Keratinocyte (primary cell): ENCODE measurements around the gene ZNF474. TPM values are rescaled to one million over a fixed set of nuclear protein-coding genes. Genes with fewer than 3 reads are reported as not detected.

Source experiments
- DNase-seq: peaks from one replicate; pipeline ENCODE4 v3.0.0-alpha.2; 2011; ENCODE audit warnings: low read depth, missing footprints, low spot score
- FAIRE-seq: peaks from 2 replicates; lab custom pipeline; 2011; peaks lifted over from hg19 to GRCh38; lab: Jason Lieb, UNC
- H2AFZ ChIP-seq: 2 replicates; pipeline ENCODE4 v1.6.0; 2012; ENCODE audit warnings: low read length, control low read depth, inconsistent platforms; ENCODE audit not compliant: control insufficient read depth
- H3K27ac ChIP-seq: 2 replicates; pipeline ENCODE4 v1.5.1; 2011; ENCODE audit warnings: low read length; ENCODE audit not compliant: control insufficient read depth, insufficient read depth
- H3K27me3 ChIP-seq: 3 replicates; pipeline ENCODE4 v1.6.0; 2011; ENCODE audit warnings: low read length; ENCODE audit not compliant: control insufficient read depth, insufficient read depth; ENCODE audit errors: extremely low read depth
- H3K36me3 ChIP-seq, 2 experiments: 2 replicates in 1 of 2; 3 replicates in 1 of 2; pipeline ENCODE4 v1.5.1; 2011; ENCODE audit warnings: low read length in 2 of 2, mild to moderate bottlenecking in 1 of 2; ENCODE audit not compliant: control insufficient read depth in 2 of 2, insufficient read depth in 2 of 2; ENCODE audit errors: extremely low read depth in 1 of 2
- H3K4me1 ChIP-seq: 3 replicates; pipeline ENCODE4 v1.5.1; 2011; ENCODE audit warnings: low read length; ENCODE audit not compliant: control insufficient read depth, insufficient read depth; ENCODE audit errors: extremely low read depth
- H3K4me2 ChIP-seq: 3 replicates; pipeline ENCODE4 v1.6.0; 2011; ENCODE audit warnings: low read depth, low read length; ENCODE audit not compliant: control insufficient read depth, insufficient read depth; ENCODE audit errors: extremely low read depth
- H3K4me3 ChIP-seq, 3 experiments: fragments of 200-600 bp in 1 of 3; sonication (generic) in 1 of 3; 2 replicates in 2 of 3; 3 replicates in 1 of 3; pipeline ENCODE4 v1.5.1; 2011 to 2016; ENCODE audit warnings: low read length in 3 of 3, mild to moderate bottlenecking in 3 of 3, control low read depth in 2 of 3, inconsistent platforms in 1 of 3, low read depth in 1 of 3, mixed read lengths in 1 of 3, mixed run types in 1 of 3, moderate library complexity in 1 of 3; ENCODE audit not compliant: control insufficient read depth in 2 of 3, insufficient read depth in 2 of 3; ENCODE audit errors: extremely low read depth in 1 of 3
- H3K79me2 ChIP-seq: 2 replicates; pipeline ENCODE4 v1.6.0; 2012; ENCODE audit warnings: low read length; ENCODE audit not compliant: control insufficient read depth, insufficient read depth
- H3K9ac ChIP-seq: 3 replicates; pipeline ENCODE4 v1.6.0; 2011; ENCODE audit warnings: low read length; ENCODE audit not compliant: control insufficient read depth, insufficient read depth; ENCODE audit errors: extremely low read depth
- H3K9me1 ChIP-seq: 3 replicates; pipeline ENCODE4 v1.6.0; 2011; ENCODE audit warnings: low read length; ENCODE audit not compliant: control insufficient read depth, insufficient read depth; ENCODE audit errors: extremely low read depth
- H3K9me3 ChIP-seq: 2 replicates; pipeline ENCODE4 v1.5.1; 2012; ENCODE audit warnings: low read depth, low read length; ENCODE audit not compliant: control insufficient read depth
- H4K20me1 ChIP-seq: 3 replicates; pipeline ENCODE4 v1.6.0; 2011; ENCODE audit warnings: low read length; ENCODE audit not compliant: control insufficient read depth, insufficient read depth; ENCODE audit errors: extremely low read depth
- EZH2 ChIP-seq: IDR thresholded peaks from one replicate; pipeline ENCODE4 v1.6.1; 2012; ENCODE audit warnings: inconsistent platforms, mild to moderate bottlenecking, low read length, moderate library complexity
- dilution Hi-C: fragments of 300-500 bp; cut with MboI; formaldehyde crosslinking; loops from one replicate; pipeline ENCODE4 v1.7.0; 2020; ENCODE audit warnings: low sequenced_read_pairs; ENCODE audit not compliant: extremely low pct_ligation_motif_present
- polyA plus RNA-seq, 5 experiments: library from polyadenylated mRNA; depleted of rRNA in 3 of 5; stranded (reverse) in 3 of 5; stranded (forward) in 1 of 5; unstranded in 1 of 5; fragments of >200 nt; gene quantifications; 1 replicate in 1 of 5; 2 replicates in 3 of 5; 3 replicates in 1 of 5; pipeline versions ENCODE4 v1.2.1 to v1.2.3, GENCODE V29; 2011 to 2012; ENCODE audit warnings: missing spikeins in 2 of 5, low read depth in 1 of 5, low replicate concordance in 1 of 5
- TF ChIP-seq, protein P1 (sequence below), 3 experiments: IDR thresholded peaks in 1 of 3; conservative IDR thresholded peaks in 1 of 3; optimal IDR thresholded peaks in 1 of 3; 2 replicates in 2 of 3; 3 replicates in 1 of 3; pipeline versions ENCODE3 to v1.5.1; 2011; ENCODE audit warnings: low read length in 3 of 3, mild to moderate bottlenecking in 3 of 3, moderate library complexity in 2 of 3, control low read depth in 1 of 3, inconsistent platforms in 1 of 3; ENCODE audit not compliant: insufficient read depth in 2 of 3; ENCODE audit errors: extremely low read depth in 1 of 3

The ZNF474 gene
- polyA plus RNA-seq, 1 donor (not counting 4 experiments of a cell fraction or from before 2014, with no cell fraction given) = 0.05 TPM

GRCh38 chr5:122121479-122122465, 7.6 kb upstream of the ZNF474 start:
- no peak overlapping the region for H3K4me3 ChIP-seq
- no peak for FAIRE-seq
- H3K4me1 ChIP-seq = peaks cover 12% of the 10 kb centered on the region
- H3K27me3 ChIP-seq = no peaks in the 10 kb centered on the region
- TF ChIP-seq, protein P1, sequence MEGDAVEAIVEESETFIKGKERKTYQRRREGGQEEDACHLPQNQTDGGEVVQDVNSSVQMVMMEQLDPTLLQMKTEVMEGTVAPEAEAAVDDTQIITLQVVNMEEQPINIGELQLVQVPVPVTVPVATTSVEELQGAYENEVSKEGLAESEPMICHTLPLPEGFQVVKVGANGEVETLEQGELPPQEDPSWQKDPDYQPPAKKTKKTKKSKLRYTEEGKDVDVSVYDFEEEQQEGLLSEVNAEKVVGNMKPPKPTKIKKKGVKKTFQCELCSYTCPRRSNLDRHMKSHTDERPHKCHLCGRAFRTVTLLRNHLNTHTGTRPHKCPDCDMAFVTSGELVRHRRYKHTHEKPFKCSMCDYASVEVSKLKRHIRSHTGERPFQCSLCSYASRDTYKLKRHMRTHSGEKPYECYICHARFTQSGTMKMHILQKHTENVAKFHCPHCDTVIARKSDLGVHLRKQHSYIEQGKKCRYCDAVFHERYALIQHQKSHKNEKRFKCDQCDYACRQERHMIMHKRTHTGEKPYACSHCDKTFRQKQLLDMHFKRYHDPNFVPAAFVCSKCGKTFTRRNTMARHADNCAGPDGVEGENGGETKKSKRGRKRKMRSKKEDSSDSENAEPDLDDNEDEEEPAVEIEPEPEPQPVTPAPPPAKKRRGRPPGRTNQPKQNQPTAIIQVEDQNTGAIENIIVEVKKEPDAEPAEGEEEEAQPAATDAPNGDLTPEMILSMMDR (optimal IDR thresholded peaks at IDR 0.05 in 1 of 3, IDR thresholded peaks at IDR 0.05 in 1 of 3, conservative IDR thresholded peaks at IDR 0.05 in 1 of 3; ENCODE audit: extremely low read depth in 1 of 3, insufficient read depth in 2 of 3, low read length in 3 of 3) = no peak
- H3K4me2 ChIP-seq = no peak overlapping the region
- no peak overlapping the region for H3K27ac ChIP-seq
- dilution Hi-C loops = no loop called here
- no peaks in the 10 kb centered on the region for H3K79me2 ChIP-seq
- H2AFZ ChIP-seq = no peak overlapping the region
- H3K9me3 ChIP-seq = no peaks in the 10 kb centered on the region
- no peak for DNase-seq
- no peaks in the 10 kb centered on the region for H3K36me3 ChIP-seq
- no peaks in the 10 kb centered on the region for H4K20me1 ChIP-seq
- H3K9ac ChIP-seq = no peak overlapping the region
- H3K9me1 ChIP-seq = no peaks in the 10 kb centered on the region

DNA sequence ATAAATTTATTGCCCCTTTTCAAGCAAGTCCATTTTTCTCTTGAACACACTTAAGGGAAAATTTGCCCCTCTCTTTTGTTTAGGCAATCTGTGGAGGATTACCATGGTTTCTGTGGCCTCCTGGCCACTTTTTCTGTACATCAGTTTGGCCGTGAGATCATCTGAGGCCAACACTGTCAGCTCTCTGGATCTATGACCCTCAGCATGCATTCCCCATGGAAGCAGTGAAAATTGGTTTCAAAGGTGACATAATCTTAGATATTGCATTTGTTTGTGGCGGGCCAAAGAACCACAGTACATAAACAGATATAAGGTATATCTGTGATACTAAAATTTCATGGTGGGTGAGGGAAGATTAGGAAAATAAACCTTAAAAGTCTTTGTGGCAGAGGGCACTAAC, 4.6 kb upstream of the ZNF474 start:
- H3K9me3 ChIP-seq = no peaks in the 10 kb centered on the region
- H3K9me1 ChIP-seq = no peaks in the 10 kb centered on the region
- peaks cover 21% of the 10 kb centered on the region for H3K4me1 ChIP-seq
- no peak overlapping the region for H3K4me3 ChIP-seq
- H2AFZ ChIP-seq = no peak overlapping the region
- H3K9ac ChIP-seq = no peak overlapping the region
- H3K79me2 ChIP-seq = no peaks in the 10 kb centered on the region
- H3K27me3 ChIP-seq = no peaks in the 10 kb centered on the region
- dilution Hi-C loops = no loop called here
- H3K4me2 ChIP-seq = no peak overlapping the region
- TF ChIP-seq, protein P1 (optimal IDR thresholded peaks at IDR 0.05 in 1 of 3, IDR thresholded peaks at IDR 0.05 in 1 of 3, conservative IDR thresholded peaks at IDR 0.05 in 1 of 3; ENCODE audit: extremely low read depth in 1 of 3, insufficient read depth in 2 of 3, low read length in 3 of 3) = no peak
- TF ChIP-seq EZH2 = no peak
- no peak overlapping the region for H3K27ac ChIP-seq
- no peaks in the 10 kb centered on the region for H4K20me1 ChIP-seq
- FAIRE-seq (no peak), DNase-seq (no peak)
- H3K36me3 ChIP-seq = no peaks in the 10 kb centered on the region
